GM03348 (cell line): ENCODE measurements around the gene MBOAT2.
"Not testable (repeated sequence)": the region's sequence is repeated elsewhere in the genome, so short reads cannot be mapped to it uniquely, and the experiment has no call there.

Source experiments
- DNase-seq: peaks from one replicate; pipeline ENCODE4 v3.0.0; 2012; ENCODE audit warnings: low spot score

Gene MBOAT2

DNA sequence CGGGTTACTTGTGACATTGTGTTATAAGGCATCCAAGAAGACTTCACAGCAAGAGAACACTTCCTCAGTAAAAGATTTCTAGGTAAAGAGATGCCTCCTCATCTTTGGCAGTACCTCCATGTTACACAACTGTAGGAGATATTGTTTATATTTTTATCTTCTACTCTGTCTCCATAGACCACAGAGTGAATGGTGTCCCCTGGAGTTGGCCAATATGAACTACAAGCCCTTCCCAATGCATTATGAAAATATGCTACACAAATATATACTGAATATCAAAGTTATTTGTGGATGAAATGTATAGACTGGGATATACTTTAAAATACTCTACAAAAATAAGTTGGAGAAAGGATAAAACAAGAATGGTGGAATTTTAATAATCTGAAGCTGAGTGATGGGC, 46.7 kb downstream of the MBOAT2 start:
- DNase-seq = no peak

GRCh38 chr2:8954990-8955389, 48.5 kb downstream of the MBOAT2 start:
- DNase-seq = no peak

DNA sequence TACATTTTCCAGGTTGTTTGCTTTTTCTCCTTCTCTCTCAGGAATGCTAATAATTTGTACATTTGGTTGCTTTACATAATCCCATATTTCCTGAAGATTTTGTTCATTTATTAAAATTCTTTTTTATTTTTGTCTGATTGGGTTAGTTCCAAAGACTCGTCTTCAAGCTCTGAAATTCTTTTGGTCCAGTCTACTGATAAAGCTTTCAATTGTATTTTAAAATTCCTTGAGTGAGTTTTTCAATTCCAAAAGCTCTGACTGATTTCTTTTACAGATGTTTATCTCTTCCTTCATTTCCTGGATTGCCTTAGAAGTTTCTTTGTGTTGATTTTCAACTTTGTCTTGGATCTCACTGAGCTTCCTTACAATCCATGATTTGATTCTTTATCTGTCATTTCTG, 50.0 kb downstream of the MBOAT2 start:
- no peak for DNase-seq

DNA sequence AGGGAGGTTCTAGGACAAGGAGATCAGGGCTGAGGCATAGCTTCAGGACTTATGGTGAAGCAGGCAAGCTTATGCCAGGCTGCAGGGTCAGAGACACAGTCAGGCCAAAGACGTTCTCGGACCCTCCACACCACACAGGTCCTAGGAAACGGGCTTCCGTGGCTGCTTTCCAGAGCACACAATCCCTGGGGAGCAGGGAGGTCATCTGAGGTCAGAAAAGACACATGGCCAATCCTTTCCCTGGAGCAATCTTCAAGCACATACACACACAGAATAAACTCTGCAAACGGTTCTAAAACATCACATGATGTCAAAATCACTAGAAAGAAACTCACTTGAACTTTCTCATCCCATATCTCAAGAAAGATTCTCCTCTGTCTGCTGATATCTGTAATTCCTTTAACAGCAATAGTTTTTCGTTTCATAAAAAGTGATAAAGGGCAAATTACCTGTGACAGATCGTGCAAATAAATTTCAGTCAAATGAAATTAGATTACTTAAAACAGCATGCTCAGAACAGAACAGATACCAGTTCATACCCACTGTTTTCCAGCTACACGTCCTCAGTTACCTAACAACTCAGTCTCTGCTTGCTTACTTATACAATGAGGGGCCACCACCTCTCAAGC, 63.9 kb downstream of the MBOAT2 start:
- DNase-seq = no peak

GRCh38 chr2:8938384-8938783, 65.1 kb downstream of the MBOAT2 start:
- DNase-seq = no peak

DNA sequence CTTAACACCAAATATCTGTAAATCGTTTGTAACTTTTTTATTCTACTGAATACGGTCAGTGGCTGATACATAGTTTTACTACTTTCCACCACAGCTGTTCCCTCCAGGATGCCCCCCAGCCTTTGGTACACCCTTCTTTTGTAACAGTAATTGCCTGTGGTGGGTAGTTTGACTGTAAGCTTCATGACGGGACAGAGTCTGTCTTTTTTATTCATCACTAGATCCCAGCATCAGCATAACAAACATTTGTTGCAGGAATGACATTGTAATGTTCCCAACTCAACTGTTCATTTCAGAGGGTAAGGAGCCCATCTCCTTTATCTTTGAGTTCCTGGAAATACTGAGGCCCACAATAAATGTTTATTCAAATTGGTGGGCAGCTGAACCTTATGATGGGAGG, 67.5 kb downstream of the MBOAT2 start:
- DNase-seq = no peak

DNA sequence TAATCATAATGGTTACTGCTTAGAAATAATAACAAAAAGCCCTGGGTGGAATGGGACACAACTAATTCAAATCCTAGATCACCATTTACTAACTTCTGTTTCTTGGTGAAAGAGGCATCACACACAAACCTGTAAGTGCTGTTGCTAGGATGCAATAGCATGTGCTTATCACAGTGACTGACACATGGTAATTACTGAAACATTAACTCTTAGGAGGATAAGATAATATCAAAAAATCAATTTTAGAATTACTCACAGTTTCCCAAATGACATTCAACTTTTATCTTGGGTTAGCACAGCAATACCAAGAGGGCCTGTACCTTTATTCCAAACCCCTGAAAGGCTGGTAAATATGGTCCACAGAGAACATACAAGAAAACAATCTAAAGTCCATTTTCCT, 69.1 kb downstream of the MBOAT2 start:
- no peak for DNase-seq

DNA sequence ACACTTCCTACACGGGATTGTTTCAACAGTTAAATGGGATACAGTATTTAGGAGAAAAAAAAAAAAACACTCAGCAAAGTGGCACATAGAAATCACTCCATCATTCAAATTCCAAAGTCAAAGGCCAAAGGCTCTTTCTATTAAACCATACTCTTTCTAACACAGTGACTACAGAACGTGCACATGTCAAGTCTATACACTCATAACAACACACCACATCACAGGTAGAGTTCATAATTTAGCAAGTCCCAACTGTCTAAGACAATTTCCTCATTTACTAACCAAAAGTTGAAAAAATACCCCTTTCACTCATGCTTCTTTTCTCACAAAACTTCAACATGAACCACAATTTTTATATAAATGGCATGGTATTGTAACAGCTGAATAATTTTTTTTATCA, 70.8 kb downstream of the MBOAT2 start:
- no peak for DNase-seq

GRCh38 chr2:8930185-8930584, 73.3 kb downstream of the MBOAT2 start:
- DNase-seq = not testable (repeated sequence)

- DNase-seq = no peak
These were observed 74.4 kb downstream of the MBOAT2 start for GRCh38 chr2:8929128-8929527.

GRCh38 chr2:8927510-8928455, 75.7 kb downstream of the MBOAT2 start:
- no peak for DNase-seq

DNA sequence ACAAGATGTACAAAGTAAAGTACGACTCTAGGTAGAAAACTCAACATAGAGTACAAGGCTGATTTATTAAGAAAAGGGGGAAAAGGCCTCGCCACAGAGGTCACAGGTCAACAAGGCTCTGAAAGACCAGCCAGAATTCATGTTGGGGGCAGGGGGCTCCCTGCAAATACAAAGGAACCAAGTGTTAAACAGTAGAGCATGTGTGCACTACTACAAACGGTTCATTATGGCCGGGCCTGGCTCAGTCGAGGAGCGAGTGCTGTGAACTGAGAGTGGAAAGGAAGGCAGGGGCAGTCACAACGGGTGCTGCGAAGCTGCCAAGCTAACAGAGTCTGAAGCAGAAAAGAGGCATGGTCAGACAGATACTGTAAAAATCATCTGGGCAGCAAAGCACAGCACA, 77.1 kb downstream of the MBOAT2 start:
- no peak for DNase-seq

- DNase-seq = no peak
These were observed 78.1 kb downstream of the MBOAT2 start for GRCh38 chr2:8925411-8925810.

- no peak for DNase-seq
These were observed 80.3 kb downstream of the MBOAT2 start for GRCh38 chr2:8923183-8923582.

DNA sequence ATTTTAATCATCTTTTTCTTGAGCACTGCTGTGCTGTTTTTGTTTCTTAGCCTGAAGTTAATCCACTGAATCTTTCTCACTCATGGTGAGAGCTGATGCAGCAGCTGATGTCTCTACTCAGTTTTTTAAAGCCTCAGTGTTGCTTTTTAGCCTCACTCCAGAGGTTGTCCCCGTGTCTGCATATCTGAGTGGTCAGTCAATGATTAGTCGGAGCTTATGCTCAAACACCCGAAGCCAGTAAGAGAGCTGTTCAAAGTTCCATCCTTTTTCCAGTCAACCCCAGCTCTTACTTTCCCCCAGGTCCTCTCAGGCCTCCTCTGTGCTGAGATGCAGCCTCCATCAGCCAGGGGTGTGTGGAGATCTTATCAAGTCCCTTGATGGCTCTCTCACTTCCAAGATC, 81.1 kb downstream of the MBOAT2 start:
- no peak for DNase-seq

- DNase-seq = no peak
These were observed 85.1 kb downstream of the MBOAT2 start for GRCh38 chr2:8918412-8918811.

DNA sequence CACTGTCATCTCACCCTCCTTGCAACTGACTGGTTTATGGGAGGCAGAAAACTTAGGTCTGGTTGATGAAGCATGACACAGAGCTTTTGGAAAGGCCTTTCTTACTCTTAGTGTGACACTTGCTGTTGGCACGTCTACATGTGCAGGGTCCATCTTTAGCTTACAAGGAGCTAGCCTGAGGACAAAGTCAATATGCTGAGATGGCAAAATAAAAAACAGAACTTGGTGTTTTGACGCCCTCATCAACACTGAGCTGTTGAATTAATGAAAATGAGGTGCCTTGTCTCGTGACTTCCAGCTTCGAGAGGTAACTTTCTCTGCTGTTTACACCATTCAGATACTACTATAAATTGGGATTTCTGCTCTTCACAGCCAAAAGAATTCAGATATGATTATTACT, 87.5 kb downstream of the MBOAT2 start:
- no peak for DNase-seq

DNA sequence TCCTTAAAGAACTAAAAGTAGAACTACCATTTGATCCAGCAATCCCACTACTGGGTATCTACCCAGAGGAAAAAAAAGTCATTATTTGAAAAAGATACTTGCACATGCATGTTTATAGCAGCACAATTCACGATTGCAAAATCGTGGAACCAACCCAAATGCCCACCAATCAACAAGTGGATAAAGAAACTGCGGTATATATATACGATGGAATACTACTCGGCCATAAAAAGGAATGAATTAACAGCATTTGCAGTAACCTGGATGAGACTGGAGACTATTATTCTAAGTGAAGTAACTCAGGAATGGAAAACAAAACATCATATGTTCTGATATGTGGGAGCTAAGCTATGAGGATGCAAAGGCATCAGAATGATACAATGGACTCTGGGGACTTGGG, 89.7 kb downstream of the MBOAT2 start:
- not testable (repeated sequence) for DNase-seq

- no peak for DNase-seq
These were observed 95.7 kb downstream of the MBOAT2 start for GRCh38 chr2:8907764-8908288.

DNA sequence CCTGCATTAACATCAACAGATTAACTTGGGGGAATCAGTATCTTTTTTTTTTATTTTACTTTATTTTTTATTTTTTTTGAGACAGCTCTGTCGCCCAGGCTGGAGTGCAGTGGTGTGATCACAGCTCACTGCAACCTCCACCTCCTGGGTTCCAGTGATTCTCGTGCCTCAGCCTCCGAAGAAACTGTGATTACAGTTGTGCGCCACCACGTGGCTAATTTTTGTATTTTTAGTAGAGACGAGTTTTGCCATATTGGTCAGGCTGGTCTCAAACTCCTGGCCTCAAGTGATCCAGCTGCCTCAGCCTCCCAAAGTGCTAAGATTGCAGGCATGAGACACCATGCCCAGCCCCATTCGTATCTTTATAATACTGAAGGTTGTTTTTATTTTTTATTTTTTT, 99.6 kb downstream of the MBOAT2 start:
- DNase-seq = not testable (repeated sequence)

DNA sequence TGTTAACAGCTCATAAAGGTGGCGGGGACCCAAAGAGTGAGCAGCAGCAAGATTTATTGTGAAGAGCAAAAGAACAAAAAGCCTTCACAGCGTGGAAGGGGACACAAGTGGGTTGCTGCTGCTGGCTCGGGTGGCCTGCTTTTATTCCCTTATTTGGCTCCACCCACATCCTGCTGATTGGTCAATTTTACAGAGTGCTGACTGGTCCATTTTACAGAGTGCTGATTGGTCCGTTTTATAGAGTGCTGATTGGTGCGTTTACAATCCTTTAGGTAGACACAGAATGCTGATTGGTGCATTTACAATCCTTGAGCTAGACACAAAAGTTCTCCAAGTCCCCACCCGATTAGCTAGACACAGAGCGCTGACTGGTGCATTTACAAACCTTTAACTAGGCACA, 100.7 kb downstream of the MBOAT2 start:
- not testable (repeated sequence) for DNase-seq

DNA sequence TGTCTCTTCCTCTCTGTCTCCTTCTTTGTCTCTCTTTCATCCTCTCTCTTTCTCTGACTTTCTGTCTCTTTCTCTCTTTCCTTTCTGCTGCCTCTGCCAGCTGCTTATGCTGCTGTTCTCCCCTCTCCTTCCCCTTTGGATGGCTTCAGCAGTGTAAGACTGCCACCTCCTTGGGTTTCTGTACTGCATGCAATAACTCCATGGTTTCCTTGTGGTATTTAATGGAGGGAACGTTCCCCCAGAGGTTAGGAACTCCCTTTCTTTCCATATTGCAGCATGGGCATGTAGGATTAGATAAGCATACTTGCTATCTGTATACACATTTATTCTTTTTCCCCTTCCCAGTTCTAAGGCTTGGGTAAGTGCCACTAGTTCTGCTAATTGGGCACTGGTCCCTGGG, 106.3 kb downstream of the MBOAT2 start:
- not testable (repeated sequence) for DNase-seq

- DNase-seq = not testable (repeated sequence)
These were observed 106.8 kb downstream of the MBOAT2 start for GRCh38 chr2:8896671-8897070.
